Ovary (tissue), 9 donors: ENCODE results near the gene SSR1. TPM values are rescaled to one million over a fixed set of nuclear protein-coding genes. Genes with fewer than 3 reads are reported as not detected.

Experiments
- DNase-seq, 5 donors: peaks; one replicate each; pipeline ENCODE4 v3.0.0-alpha.2; 2019 to 2020
- H3K27ac ChIP-seq, 2 donors: fragments of 200-600 bp; one replicate each; pipeline versions ENCODE4 v1.5.1 to v1.8.0; 2019 to 2022
- H3K27me3 ChIP-seq: fragments of 200-600 bp; one replicate; pipeline ENCODE4 v1.8.0; 2022
- H3K36me3 ChIP-seq: fragments of 200-600 bp; sonication (generic); one replicate; pipeline ENCODE4 v1.5.1; 2019
- H3K4me1 ChIP-seq: one replicate; pipeline ENCODE4 v1.8.1; 2013; ENCODE audit warnings: mild to moderate bottlenecking, moderate library complexity; ENCODE audit not compliant: insufficient read depth
- H3K4me3 ChIP-seq: fragments of 200-600 bp; sonication (generic); one replicate; pipeline ENCODE4 v1.5.1; 2017
- H3K9me3 ChIP-seq, 2 donors: fragments of 200-600 bp in 1 of 2; sonication (generic) in 1 of 2; one replicate each; pipeline versions ENCODE4 v1.5.1 to v1.8.1; 2013 to 2019; ENCODE audit warnings: mild to moderate bottlenecking in 1 of 2, moderate library complexity in 1 of 2
- CTCF ChIP-seq, 3 donors: fragments of 450-650 bp in 2 of 3; fragments of 200-600 bp in 1 of 3; IDR thresholded peaks; one replicate each; pipeline versions ENCODE4 v1.5.1 to v1.8.0; 2016 to 2022; ENCODE audit warnings: antibody characterized with exemption in 3 of 3, mild to moderate bottlenecking in 1 of 3
- EP300 ChIP-seq: sonication (generic); formaldehyde crosslinking; IDR thresholded peaks from one replicate; pipeline ENCODE4 v1.6.1; 2017; ENCODE audit warnings: antibody characterized with exemption
- POLR2A ChIP-seq: fragments of 450-650 bp; IDR thresholded peaks from one replicate; pipeline ENCODE4 v1.6.1; 2017; ENCODE audit warnings: antibody characterized with exemption, mild to moderate bottlenecking, moderate library complexity
- whole genome bisulfite sequencing, 3 donors: extraction: QIAGEN DNeasy Blood & Tissue Kit in 1 of 3; methylation state at CpG; one replicate each; pipeline versions ENCODE4 v1.1.5 to v1.1.7; 2013 to 2017; 5-methylcytosine and 5-hydroxymethylcytosine counted together
- intact Hi-C, 4 donors: fragments of 100-400 bp; cut with DNase I; formaldehyde crosslinking; loops; one replicate each; pipeline versions ENCODE4 v1.11.0 to v1.15.1; 2022 to 2023
- polyA plus RNA-seq, 2 donors: library from polyadenylated mRNA; stranded (reverse); fragments of 200-250 nt in 1 of 2; fragments of 350-450 nt in 1 of 2; fragmentation: Illumina TruSeq in 1 of 2; extraction: RNeasy Lipid Tissue Mini Kit (QIAGEN cat#74804) in 1 of 2; gene quantifications; one replicate each; pipeline ENCODE4 v1.2.3, GENCODE V29; 2013 to 2014
- total RNA-seq, 7 donors: library from RNA; depleted of rRNA in 2 of 7; stranded (reverse); fragments of >200 nt in 2 of 7; fragmentation: NEBNext Ultra II Directional in 3 of 7; extraction: Animal tissue kit (Norgen Biotek cat#: 25700) in 3 of 7; gene quantifications; one replicate each; pipeline versions ENCODE4 v1.1.0 to v1.2.4, GENCODE V29; 2016 to 2023
- donor health status: DM: no; HTN: no; CAD: no; lungs with moderate emphysema.
- donor health status: DM: no; HTN: no; CAD: no.
- donor health status: Bipolar disorder and iron deficiency.
- donor health status: DM: yes; HTN: yes; CAD: no.
- donor health status: DM: no; HTN: no; CAD: no.
- donor health status: DM: yes; HTN: yes; CAD: no.

The SSR1 gene
- total and polyA plus RNA-seq, 9 donors = 42.3 to 166 (median 117) TPM

GRCh38 chr6:7256785-7257184, 56.2 kb downstream of the SSR1 start:
- intact Hi-C loops = no loop called here
- WGBS, 3 donors = 83 to 95% (median 91%) methylated on average over 4 of the region's 4 CpGs
- no peak overlapping the region for H3K27ac ChIP-seq
- DNase-seq = no peak
- TF ChIP-seq CTCF (IDR thresholded peaks at IDR 0.05) (no peak), EP300 (no peak), POLR2A (no peak)
- H3K27me3 ChIP-seq = no peaks in the 10 kb centered on the region
- no peak overlapping the region for H3K4me3 ChIP-seq
- H3K4me1 ChIP-seq = no peaks in the 10 kb centered on the region
- no peaks in the 10 kb centered on the region for H3K36me3 ChIP-seq
- H3K9me3 ChIP-seq = no peaks in the 10 kb centered on the region

GRCh38 chr6:7255918-7256317, 57.1 kb downstream of the SSR1 start:
- intact Hi-C loops = no loop called here
- Histone ChIP-seq H3K27me3 (no peaks in the 10 kb centered on the region), H3K4me3 (no peak overlapping the region), H3K4me1 (no peaks in the 10 kb centered on the region), H3K9me3 (no peaks in the 10 kb centered on the region), H3K36me3 (no peaks in the 10 kb centered on the region), H3K27ac (no peak overlapping the region)
- 94 to 96% (median 94%) methylated on average over 5 of the region's 5 CpGs for WGBS, 3 donors
- no peak for DNase-seq
- TF ChIP-seq EP300 (no peak), POLR2A (no peak), CTCF (IDR thresholded peaks at IDR 0.05) (no peak)

GRCh38 chr6:7254980-7255835, 57.8 kb downstream of the SSR1 start:
- TF ChIP-seq CTCF (IDR thresholded peaks at IDR 0.05) = no peak
- no peaks in the 10 kb centered on the region for H3K4me1 ChIP-seq
- H3K36me3 ChIP-seq = no peaks in the 10 kb centered on the region
- 78 to 81% (median 80%) methylated on average over 12 of the region's 12 CpGs for WGBS, 3 donors
- H3K4me3 ChIP-seq = no peak overlapping the region
- intact Hi-C loops = no loop called here
- H3K9me3 ChIP-seq = no peaks in the 10 kb centered on the region
- H3K27ac ChIP-seq = no peak overlapping the region
- no peaks in the 10 kb centered on the region for H3K27me3 ChIP-seq
- DNase-seq = no peak

GRCh38 chr6:7252390-7252789, 60.6 kb downstream of the SSR1 start:
- no peaks in the 10 kb centered on the region for H3K4me1 ChIP-seq
- intact Hi-C loops = no loop called here
- TF ChIP-seq EP300 (no peak), POLR2A (no peak), CTCF (IDR thresholded peaks at IDR 0.05) (no peak)
- no peak for DNase-seq
- no peak overlapping the region for H3K4me3 ChIP-seq
- H3K27ac ChIP-seq = no peak overlapping the region
- H3K27me3 ChIP-seq = no peaks in the 10 kb centered on the region
- no peaks in the 10 kb centered on the region for H3K36me3 ChIP-seq
- 83 to 94% (median 88%) methylated on average over 4 of the region's 4 CpGs for WGBS, 3 donors
- H3K9me3 ChIP-seq = no peaks in the 10 kb centered on the region
